ENCODE results near the gene PEX3.

The PEX3 gene

DNA sequence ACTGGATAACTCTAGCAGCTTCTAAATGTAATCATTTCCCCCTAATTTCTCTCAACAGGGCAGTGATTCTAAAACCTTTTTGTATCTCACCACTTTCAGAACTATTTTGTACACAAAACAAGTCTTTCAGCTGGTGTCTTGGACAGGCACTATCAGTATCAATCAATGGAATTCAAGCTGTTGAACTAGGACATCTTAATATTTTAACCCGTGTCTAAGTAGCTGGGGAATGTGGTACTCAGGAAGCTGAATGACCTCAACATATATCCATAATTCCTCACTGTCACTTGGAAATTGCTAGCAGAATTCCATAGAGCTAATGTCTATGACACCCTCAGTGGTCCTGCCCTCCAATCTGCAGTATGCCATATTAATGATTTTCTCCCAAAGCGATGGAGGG is 24.6 kb upstream of the PEX3 start:
- POLR2A ChIA-PET = no interaction called here

DNA sequence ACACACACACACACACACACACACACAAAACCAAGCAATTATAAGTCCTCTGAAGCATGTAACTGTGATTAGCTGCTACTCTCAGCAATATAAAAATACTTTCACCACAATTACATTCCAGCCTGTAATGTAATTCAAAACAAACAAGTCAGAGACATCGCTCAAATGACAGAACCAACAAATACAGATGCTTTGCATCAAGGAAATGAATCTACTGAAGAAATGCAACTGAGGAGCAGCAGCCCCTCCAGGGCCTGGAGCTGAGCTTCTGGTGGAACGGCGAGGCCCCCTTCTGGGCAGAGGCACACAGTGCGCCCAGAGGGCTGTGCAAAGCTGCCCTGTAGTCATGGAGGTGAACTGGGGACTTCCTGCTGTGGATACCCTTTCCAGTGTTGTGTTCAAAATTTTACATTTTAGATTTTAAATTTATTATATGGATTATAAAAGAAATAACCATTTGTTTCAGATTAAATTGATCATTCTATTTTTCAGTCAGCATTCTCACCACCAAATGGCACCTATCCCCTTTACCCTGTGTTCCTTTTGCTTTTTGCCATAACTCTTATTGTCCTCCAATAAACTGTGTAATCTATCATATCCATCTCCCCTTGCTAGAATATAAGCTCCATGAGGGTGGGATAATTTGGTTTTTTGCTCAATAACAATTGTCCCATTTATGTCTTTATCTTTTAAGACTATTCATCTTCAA is 23.3 kb upstream of the PEX3 start:
- ChIA-PET CTCF (interaction anchor here (0.6 to 6.5 kb wide), 56 partner anchors 9 to 969 kb away, joined by 3 to 88 read pairs (median 4); no protein-coding TSS in a partner anchor), POLR2A (no interaction called here)
- TF ChIP-seq, protein P1, sequence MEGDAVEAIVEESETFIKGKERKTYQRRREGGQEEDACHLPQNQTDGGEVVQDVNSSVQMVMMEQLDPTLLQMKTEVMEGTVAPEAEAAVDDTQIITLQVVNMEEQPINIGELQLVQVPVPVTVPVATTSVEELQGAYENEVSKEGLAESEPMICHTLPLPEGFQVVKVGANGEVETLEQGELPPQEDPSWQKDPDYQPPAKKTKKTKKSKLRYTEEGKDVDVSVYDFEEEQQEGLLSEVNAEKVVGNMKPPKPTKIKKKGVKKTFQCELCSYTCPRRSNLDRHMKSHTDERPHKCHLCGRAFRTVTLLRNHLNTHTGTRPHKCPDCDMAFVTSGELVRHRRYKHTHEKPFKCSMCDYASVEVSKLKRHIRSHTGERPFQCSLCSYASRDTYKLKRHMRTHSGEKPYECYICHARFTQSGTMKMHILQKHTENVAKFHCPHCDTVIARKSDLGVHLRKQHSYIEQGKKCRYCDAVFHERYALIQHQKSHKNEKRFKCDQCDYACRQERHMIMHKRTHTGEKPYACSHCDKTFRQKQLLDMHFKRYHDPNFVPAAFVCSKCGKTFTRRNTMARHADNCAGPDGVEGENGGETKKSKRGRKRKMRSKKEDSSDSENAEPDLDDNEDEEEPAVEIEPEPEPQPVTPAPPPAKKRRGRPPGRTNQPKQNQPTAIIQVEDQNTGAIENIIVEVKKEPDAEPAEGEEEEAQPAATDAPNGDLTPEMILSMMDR (IDR thresholded peaks at IDR 0.05; ENCODE audit: insufficient read depth, low read length, missing control alignments) = peak; percentile 99
- DNase-seq (ENCODE audit: low read depth, low spot score) = peak; percentile 80
- H3K4me3 ChIP-seq (ENCODE audit: low read depth, low read length) = no peak overlapping the region

More for the DNA sequence above, 24.6 kb upstream of the PEX3 start:
- TF ChIP-seq, protein P1 (IDR thresholded peaks at IDR 0.05; ENCODE audit: insufficient read depth, low read length, missing control alignments) = no peak
- H3K4me3 ChIP-seq (ENCODE audit: low read depth, low read length) = no peak overlapping the region
- CTCF ChIA-PET = interaction anchor here (1.1 to 6.5 kb wide), 12 partner anchors 10 to 951 kb away, joined by 3 to 88 read pairs (median 6); no protein-coding TSS in a partner anchor
- no peak for DNase-seq (ENCODE audit: low read depth, low spot score)

DNA sequence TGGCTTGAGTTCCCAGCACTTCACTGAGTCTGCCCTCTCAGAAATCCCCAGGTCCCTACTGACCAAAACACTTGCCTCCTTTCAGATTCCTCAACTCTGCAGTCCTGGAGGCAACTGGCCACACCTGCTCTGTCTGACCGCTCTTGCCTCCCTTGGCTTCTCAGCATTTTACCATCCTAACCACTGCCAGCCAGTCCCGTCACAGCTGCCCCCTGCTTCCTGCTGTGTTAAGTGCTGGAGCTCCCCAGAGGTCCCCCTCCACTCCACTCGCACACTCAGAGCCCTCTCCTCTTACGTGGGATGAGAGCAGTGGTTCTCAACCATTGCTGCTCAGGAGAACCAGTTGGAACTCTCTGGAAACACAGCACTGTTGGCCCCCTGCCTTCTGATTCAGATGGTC is 20.6 kb upstream of the PEX3 start:
- H3K4me3 ChIP-seq (ENCODE audit: low read depth, low read length) = no peak overlapping the region
- POLR2A ChIA-PET = no interaction called here
- TF ChIP-seq, protein P1 (IDR thresholded peaks at IDR 0.05; ENCODE audit: insufficient read depth, low read length, missing control alignments) = no peak
- CTCF ChIA-PET = interaction anchor here (1.2 to 6.5 kb wide), 5 partner anchors 11 to 955 kb away, joined by 4 to 88 read pairs (median 49); no protein-coding TSS in a partner anchor
- DNase-seq (ENCODE audit: low read depth, low spot score) = no peak

DNA sequence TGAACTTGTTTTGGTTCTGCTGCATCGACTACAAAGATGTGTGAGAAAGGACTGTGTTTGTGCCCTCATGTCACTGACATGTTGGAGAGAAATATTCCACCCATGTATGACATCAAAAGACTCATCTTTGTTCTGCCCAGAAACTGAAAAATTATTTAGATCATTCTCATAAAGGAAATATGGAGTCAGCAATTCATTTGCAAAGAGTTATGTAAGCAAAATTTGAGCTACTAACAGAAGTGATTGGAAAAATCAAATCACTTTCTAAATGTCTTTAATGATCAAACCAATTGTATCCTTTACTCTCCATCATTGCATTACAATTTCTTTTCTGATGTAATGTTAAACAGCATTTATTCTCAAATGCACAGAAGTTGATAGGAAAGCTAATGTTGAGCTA is 19.4 kb upstream of the PEX3 start:
- no peak for DNase-seq (ENCODE audit: low read depth, low spot score)
- ChIA-PET POLR2A (no interaction called here), CTCF (interaction anchor here (0.9 to 1.6 kb wide), 3 partner anchors 13 to 865 kb away, joined by 3 to 7 read pairs (median 4); no protein-coding TSS in a partner anchor)
- TF ChIP-seq, protein P1 (IDR thresholded peaks at IDR 0.05; ENCODE audit: insufficient read depth, low read length, missing control alignments) = no peak
- no peak overlapping the region for H3K4me3 ChIP-seq (ENCODE audit: low read depth, low read length)

DNA sequence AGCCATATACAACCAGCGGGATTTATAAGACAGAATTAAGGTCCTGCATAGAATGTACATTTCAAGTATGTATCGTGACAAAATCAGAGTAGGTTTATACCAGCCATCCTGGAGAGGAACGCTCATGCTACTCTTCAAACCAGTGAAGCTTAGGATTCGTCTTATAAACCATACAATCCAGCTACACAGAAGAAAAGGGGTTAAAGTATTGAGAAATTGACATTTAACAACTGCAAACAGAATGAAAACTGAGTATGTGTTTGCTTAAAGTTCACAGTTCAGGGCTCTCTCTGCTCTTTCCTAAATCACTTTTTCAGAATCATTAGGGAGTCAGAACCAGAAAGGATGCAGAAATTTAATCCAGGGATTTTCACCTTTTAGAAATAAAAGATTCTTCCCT is 18.0 kb upstream of the PEX3 start:
- H3K4me3 ChIP-seq (ENCODE audit: low read depth, low read length) = no peak overlapping the region
- TF ChIP-seq, protein P1 (IDR thresholded peaks at IDR 0.05; ENCODE audit: insufficient read depth, low read length, missing control alignments) = no peak
- ChIA-PET CTCF (interaction anchor here (1.8 kb wide), 1 partner anchor 740 kb away, joined by 5 read pairs; no protein-coding TSS in a partner anchor), POLR2A (no interaction called here)
- DNase-seq (ENCODE audit: low read depth, low spot score) = no peak

DNA sequence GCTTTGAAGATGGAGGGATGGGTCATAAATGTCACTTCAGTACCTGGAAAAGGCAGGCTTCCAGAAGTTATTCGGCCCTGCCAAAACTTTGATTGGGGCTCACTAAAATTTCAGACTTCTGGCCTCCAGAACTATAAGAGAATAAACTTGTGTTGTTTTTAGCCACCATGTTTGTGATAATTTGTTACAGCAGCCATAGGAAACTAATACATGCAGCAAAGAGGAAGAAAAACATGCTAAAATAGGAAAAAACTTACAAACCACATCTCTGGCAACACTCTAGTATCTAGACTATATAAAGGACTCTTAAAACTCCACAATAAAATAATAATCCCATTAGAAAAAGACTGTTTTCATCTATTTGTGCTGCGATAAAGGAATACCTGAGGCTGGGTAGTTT is 9.6 kb upstream of the PEX3 start:
- CTCF ChIA-PET = interaction anchor here (1.3 kb wide), 1 partner anchor 12 kb away, joined by 4 read pairs; no protein-coding TSS in a partner anchor
- DNase-seq (ENCODE audit: low read depth, low spot score) = no peak
- H3K4me3 ChIP-seq (ENCODE audit: low read depth, low read length) = no peak overlapping the region
- TF ChIP-seq, protein P1 (IDR thresholded peaks at IDR 0.05; ENCODE audit: insufficient read depth, low read length, missing control alignments) = no peak
- POLR2A ChIA-PET = no interaction called here

Data from AG04449 (cell line).